A549 (cell line): ENCODE data around the gene WDFY2.

ENCODE experiments used
- CTCF ChIP-seq: fragments of >200 bp; sonication (Bioruptor Twin); formaldehyde crosslinking; IDR thresholded peaks from 3 replicates; pipeline ENCODE4 v1.5.1; 2016
- EP300 ChIP-seq, 2 experiments: fragments of >200 bp; sonication (Bioruptor Twin); formaldehyde crosslinking; IDR thresholded peaks; 2 replicates in 1 of 2; 3 replicates in 1 of 2; pipeline ENCODE4 v1.6.1; 2016 to 2017
- ESRRA ChIP-seq: fragments of 150-350 bp; IDR thresholded peaks from 2 replicates; pipeline ENCODE4 v1.6.1; 2014; ENCODE audit warnings: mild to moderate bottlenecking, low read length, borderline replicate concordance
- MAX ChIP-seq: IDR thresholded peaks from 2 replicates; pipeline ENCODE4 v1.6.1; 2012
- NFE2L2 ChIP-seq: fragments of 150-350 bp; conservative IDR thresholded peaks from 2 replicates; pipeline ENCODE4 v1.6.1; 2014; ENCODE audit warnings: low read length
- NR3C1 ChIP-seq: fragments of >200 bp; sonication (Bioruptor Twin); formaldehyde crosslinking; IDR thresholded peaks from 3 replicates; pipeline ENCODE4 v1.6.1; 2017
- PHF8 ChIP-seq: fragments of 200-600 bp; sonication (generic); IDR thresholded peaks from 2 replicates; pipeline ENCODE4 v1.6.1; 2016; ENCODE audit warnings: low read depth, mild to moderate bottlenecking, antibody characterized with exemption, moderate library complexity, borderline replicate concordance
- POLR2A ChIP-seq: IDR thresholded peaks from 2 replicates; pipeline ENCODE4 v1.6.1; 2012; ENCODE audit warnings: mild to moderate bottlenecking, low read length
- POLR2AphosphoS2 ChIP-seq: conservative IDR thresholded peaks from 2 replicates; pipeline ENCODE4 v1.6.1; 2012; ENCODE audit warnings: low read length, improper control_type of control experiment, inconsistent platforms
- RAD21 ChIP-seq, 2 experiments: fragments of >200 bp in 1 of 2; sonication (Bioruptor Twin) in 1 of 2; formaldehyde crosslinking in 1 of 2; IDR thresholded peaks in 1 of 2; conservative IDR thresholded peaks in 1 of 2; 2 replicates in 1 of 2; 3 replicates in 1 of 2; pipeline ENCODE4 v1.6.1; 2012 to 2018; ENCODE audit warnings: inconsistent platforms in 1 of 2
- REST ChIP-seq: fragments of 200-600 bp; sonication (generic); IDR thresholded peaks from 2 replicates; pipeline ENCODE4 v1.6.1; 2016; ENCODE audit warnings: antibody characterized with exemption, mild to moderate bottlenecking, moderate library complexity
- USF2 ChIP-seq: fragments of 450-650 bp; IDR thresholded peaks from 2 replicates; pipeline ENCODE4 v1.6.1; 2014; ENCODE audit warnings: antibody characterized with exemption

GRCh38 chr13:51557875-51558612 lies 26.2 kb upstream of the WDFY2 start:
- no peak for TF ChIP-seq POLR2AphosphoS2
- TF ChIP-seq CTCF, result no peak
- TF ChIP-seq USF2, result no peak
- TF ChIP-seq POLR2A, result no peak
- no peak for TF ChIP-seq REST
- no peak for TF ChIP-seq EP300 (IDR thresholded peaks at IDR 0.05)
- no peak for TF ChIP-seq NR3C1
- no peak for TF ChIP-seq RAD21 (conservative IDR thresholded peaks at IDR 0.05 in 1 of 2, IDR thresholded peaks at IDR 0.05 in 1 of 2)
- TF ChIP-seq NFE2L2, result no peak
- TF ChIP-seq PHF8, result no peak
- no peak for TF ChIP-seq MAX
- TF ChIP-seq ESRRA, result no peak
